ENCODE data around the gene CIZ1. TPM values are rescaled to one million over a fixed set of nuclear protein-coding genes. Genes with fewer than 3 reads are reported as not detected.
A peak's percentile ranks its signal among the peaks of the same experiment; 100 is the strongest.

The CIZ1 gene
- total and polyA plus RNA-seq, 9 of the 15 experiments (the other 6 are each of a cell fraction or from before 2014, with no cell fraction given): 6.6 to 329 (median 87.8) TPM

GRCh38 chr9:128120741-128121465, 70.5 kb downstream of the CIZ1 start (continued):
- TF ChIP-seq JUND (IDR thresholded peaks at IDR 0.05; ENCODE audit: borderline replicate concordance, low read depth, low read length) (no peak), JUND (tag; IDR thresholded peaks at IDR 0.05; ENCODE audit: borderline replicate concordance, low read depth, low read length) (no peak), POLR2G (IDR thresholded peaks at IDR 0.05; ENCODE audit: low read depth, low read length) (peak; percentile 60), SMARCB1 (IDR thresholded peaks at IDR 0.05; ENCODE audit: insufficient read length, low read depth) (no peak), PRDM10 (IDR thresholded peaks at IDR 0.05; ENCODE audit: partially characterized antibody) (no peak), DIDO1 (tag; IDR thresholded peaks at IDR 0.05; ENCODE audit: low read depth) (no peak), STAT6 (CRISPR knock-in tag; IDR thresholded peaks at IDR 0.05) (no peak), GATA2 (CRISPR knock-in tag; IDR thresholded peaks at IDR 0.05) (no peak), ZNF780A (CRISPR knock-in tag; IDR thresholded peaks at IDR 0.05) (no peak), ZNF507 (tag; conservative IDR thresholded peaks at IDR 0.05) (no peak), FOXP4 (CRISPR knock-in tag; IDR thresholded peaks at IDR 0.05; ENCODE audit: borderline replicate concordance) (no peak), STAG1 (CRISPR knock-in tag; IDR thresholded peaks at IDR 0.05; ENCODE audit: borderline replicate concordance) (no peak), CSDE1 (IDR thresholded peaks at IDR 0.05) (no peak), NFIX (CRISPR knock-in tag; IDR thresholded peaks at IDR 0.05; ENCODE audit: low read depth) (no peak), ZNF695 (CRISPR knock-in tag; IDR thresholded peaks at IDR 0.05) (no peak), ZNF639 (CRISPR knock-in tag; conservative IDR thresholded peaks at IDR 0.05 in 1 of 2, IDR thresholded peaks at IDR 0.05 in 1 of 2) (no peak), SRF (CRISPR knock-in tag; IDR thresholded peaks at IDR 0.05) (no peak), PHF21A (IDR thresholded peaks at IDR 0.05; ENCODE audit: borderline replicate concordance, low read depth) (no peak)

Measured in K562 (cell line).